Raji (cell line): Measurements from ENCODE around the gene CLEC17A.

Experiments used
- POLR2A ChIP-seq: IDR thresholded peaks from 2 replicates; pipeline ENCODE4 v1.6.1; 2011; ENCODE audit warnings: low read depth, low read length, control low read depth; ENCODE audit not compliant: insufficient read depth

The CLEC17A gene

GRCh38 chr19:14571695-14572490, 11.0 kb upstream of the CLEC17A start, which contains the start of gene NDUFB7:
Gene NDUFB7 (minus strand): TSS chr19:14572066. CDS start chr19:14572000, 66 bp downstream.
- TF ChIP-seq POLR2A = peak; percentile 95

GRCh38 chr19:14575428-14575980, 7.4 kb upstream of the CLEC17A start:
- TF ChIP-seq POLR2A = no peak

- no peak for TF ChIP-seq POLR2A
Measured at GRCh38 chr19:14576363-14576762, 6.5 kb upstream of the CLEC17A start.

DNA sequence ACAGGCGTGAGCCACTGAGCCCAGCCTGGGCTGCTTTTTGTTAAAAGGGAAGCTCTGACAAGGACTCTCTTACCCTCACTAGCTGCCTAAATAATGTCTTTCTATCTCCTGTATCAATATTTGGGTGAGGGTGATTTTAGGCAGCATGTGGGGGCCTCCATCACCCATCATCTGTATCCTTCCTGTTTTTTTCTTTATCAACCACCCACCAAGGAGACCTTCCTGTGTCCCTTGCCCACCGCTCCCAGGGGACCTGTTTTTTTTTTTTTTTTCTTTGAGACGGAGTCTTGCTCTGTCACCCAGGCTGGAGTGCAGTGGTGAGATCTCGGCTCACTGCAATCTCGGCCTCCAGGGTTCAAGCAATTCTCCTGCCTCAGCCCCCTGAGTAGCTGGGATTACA, 5.6 kb upstream of the CLEC17A start:
- no peak for TF ChIP-seq POLR2A

GRCh38 chr19:14577885-14578427, 4.9 kb upstream of the CLEC17A start:
- no peak for TF ChIP-seq POLR2A

DNA sequence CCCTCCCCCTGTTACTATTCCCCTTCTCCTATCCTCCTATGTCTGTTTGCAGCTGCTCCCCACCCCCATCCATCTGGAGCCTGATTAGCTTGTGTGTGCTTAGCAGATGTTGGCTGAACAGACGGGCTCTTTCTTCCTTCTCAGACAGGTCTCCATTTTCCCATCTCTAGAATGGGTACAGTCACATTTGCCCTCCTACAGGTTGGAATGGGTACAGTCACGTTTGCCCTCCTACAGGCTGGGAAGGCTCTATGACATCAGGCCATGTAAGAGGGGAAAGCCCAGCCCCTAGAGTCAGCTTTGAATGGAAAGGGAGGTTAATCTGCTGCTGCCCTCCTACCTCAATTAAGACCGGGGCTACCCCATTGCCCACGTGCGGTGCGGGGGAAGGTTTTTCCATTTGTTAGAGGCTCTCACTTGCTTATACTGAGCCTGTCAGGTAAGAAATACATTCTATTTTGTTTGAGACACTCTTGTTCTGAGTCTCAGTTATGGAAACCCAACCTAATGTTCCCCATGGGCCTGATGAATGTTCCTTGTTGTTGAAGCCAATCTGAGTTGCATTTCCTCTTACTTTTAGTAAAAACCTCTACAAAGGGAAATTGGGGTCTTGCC, 2.2 kb upstream of the CLEC17A start:
- TF ChIP-seq POLR2A = no peak

DNA sequence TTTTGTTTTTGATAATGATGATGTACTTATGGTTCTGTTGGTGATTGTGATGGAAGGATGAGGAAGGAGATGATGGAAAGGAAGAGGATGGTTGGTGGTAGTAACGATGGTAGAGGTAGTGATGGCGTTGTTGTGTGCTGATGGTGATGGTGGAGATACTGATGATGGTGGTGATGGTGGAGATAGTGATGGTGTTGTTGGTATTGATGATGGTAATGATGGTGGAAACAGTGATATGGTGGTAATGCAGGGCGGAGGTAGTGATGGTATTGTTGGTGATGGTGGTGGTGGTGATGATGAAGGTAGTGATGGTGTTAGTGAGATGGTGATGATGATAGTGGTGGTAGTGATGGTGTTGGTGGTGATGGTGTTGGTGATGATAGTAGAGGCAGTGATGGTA, 12.7 kb downstream of the CLEC17A start:
- no peak for TF ChIP-seq POLR2A

DNA sequence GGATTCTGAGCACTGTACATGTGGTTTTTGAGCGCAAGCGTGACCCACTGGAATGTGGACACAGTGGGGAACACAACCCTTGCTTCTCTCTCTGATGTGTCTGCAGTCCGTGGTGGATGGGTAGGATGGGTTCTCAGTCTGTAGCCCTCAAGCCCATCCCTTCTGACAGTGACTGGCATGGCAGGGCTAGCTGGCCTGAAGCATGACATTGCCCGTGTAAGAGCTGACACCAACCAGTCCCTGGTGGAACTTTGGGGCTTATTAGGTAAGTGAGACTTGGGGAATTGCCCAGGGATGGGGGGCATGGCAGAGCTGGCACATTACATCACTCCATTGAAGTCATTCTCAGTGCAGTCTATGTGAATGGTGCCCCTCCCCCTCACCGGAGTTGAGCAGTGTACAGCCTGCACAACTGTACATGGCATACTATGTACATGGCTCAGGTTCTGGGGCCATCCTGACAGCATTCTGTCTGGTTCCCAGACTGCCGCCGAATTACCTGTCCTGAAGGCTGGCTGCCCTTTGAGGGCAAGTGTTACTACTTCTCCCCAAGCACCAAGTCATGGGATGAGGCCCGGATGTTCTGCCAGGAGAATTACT, 16.8 kb downstream of the CLEC17A start:
- no peak for TF ChIP-seq POLR2A

DNA sequence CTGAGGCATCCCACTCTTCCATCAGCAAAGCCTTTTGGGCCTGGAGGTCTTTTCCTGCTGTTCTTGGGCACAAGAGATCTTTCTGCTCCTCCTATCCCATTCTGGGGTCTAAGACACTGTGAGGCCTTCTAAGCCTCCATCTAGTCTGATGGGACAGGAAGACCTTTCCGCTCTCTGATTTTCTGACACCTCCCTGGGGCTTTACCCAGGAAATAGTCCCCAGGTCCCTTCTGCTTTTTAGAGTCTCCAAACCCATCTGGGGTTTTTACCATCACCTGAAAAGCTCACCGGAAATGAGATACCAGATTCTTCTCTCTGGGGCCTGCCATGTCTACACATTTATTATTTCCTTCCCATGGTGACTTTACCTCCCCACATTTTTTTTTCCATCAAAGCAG, 21.1 kb downstream of the CLEC17A start:
- no peak for TF ChIP-seq POLR2A

GRCh38 chr19:14606627-14607026, 23.7 kb downstream of the CLEC17A start:
- TF ChIP-seq POLR2A = no peak

GRCh38 chr19:14611051-14611450, 28.2 kb downstream of the CLEC17A start:
- no peak for TF ChIP-seq POLR2A

GRCh38 chr19:14612657-14613056, 29.8 kb downstream of the CLEC17A start:
- TF ChIP-seq POLR2A = no peak

DNA sequence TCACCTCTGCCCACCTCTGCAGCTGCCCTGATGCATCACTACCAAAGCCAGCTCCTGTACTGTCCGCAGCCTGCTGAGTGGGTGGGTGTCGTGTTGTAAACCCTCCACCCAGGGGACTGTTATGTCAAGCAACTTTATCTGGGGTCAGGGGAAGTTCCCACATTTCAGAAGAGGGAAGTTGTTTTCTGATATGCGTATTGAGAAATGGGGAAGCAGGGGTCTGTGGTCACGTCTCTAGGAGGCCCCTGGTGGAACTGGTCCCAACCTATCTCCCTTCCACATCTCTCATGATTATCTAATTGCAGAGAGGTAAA, 31.2 kb downstream of the CLEC17A start:
- TF ChIP-seq POLR2A = no peak

- TF ChIP-seq POLR2A = no peak
Measured at GRCh38 chr19:14615623-14616022, 32.7 kb downstream of the CLEC17A start.

- no peak for TF ChIP-seq POLR2A
Measured at GRCh38 chr19:14616407-14616806, 33.5 kb downstream of the CLEC17A start.

- no peak for TF ChIP-seq POLR2A
Measured at GRCh38 chr19:14619404-14619803, 36.5 kb downstream of the CLEC17A start.
